Muscle of leg (tissue), 11 donors: ENCODE measurements around the gene OGA. TPM values are rescaled to one million over a fixed set of nuclear protein-coding genes. Genes with fewer than 3 reads are reported as not detected.

Experiments
- DNase-seq: peaks from one replicate; pipeline ENCODE4 v3.0.0; 2013
- H3K27ac ChIP-seq: one replicate; pipeline ENCODE4 v1.5.1; 2013; ENCODE audit warnings: mild to moderate bottlenecking, low read length, control low read depth
- H3K27me3 ChIP-seq: one replicate; pipeline ENCODE4 v1.6.1; 2013; ENCODE audit warnings: low read length; ENCODE audit not compliant: control insufficient read depth, insufficient read depth
- H3K36me3 ChIP-seq: one replicate; pipeline ENCODE4 v1.6.1; 2013; ENCODE audit warnings: low read length; ENCODE audit not compliant: control insufficient read depth, insufficient read depth
- H3K4me1 ChIP-seq: one replicate; pipeline ENCODE4 v1.6.1; 2013; ENCODE audit warnings: low read length; ENCODE audit not compliant: control insufficient read depth, insufficient read depth
- H3K4me3 ChIP-seq: one replicate; pipeline ENCODE4 v1.5.1; 2013; ENCODE audit warnings: low read length, control low read depth
- H3K9me3 ChIP-seq: replicated peaks from 2 replicates; pipeline ENCODE4 v1.6.1; 2013; ENCODE audit warnings: low read depth, low read length; ENCODE audit not compliant: control insufficient read depth
- WGBS: methylation state at CpG from one replicate; pipeline ENCODE4 v1.1.5; 2013; ENCODE audit warnings: missing lambda C conversion rate; ENCODE audit not compliant: insufficient coverage; 5-methylcytosine and 5-hydroxymethylcytosine counted together
- polyA plus RNA-seq, 8 donors: library from polyadenylated mRNA; unstranded; fragments of 120-200 nt; gene quantifications; one replicate each; pipeline versions ENCODE4 v1.2.1 to v1.2.3, GENCODE V29; 2013; ENCODE audit warnings: inconsistent platforms in 1 of 8, low replicate concordance in 1 of 8; ENCODE audit not compliant: insufficient read length in 8 of 8, insufficient read depth in 1 of 8
- total RNA-seq: library from RNA; stranded (reverse); fragments of 120-200 nt; gene quantifications from one replicate; pipeline ENCODE4 v1.2.4, GENCODE V29; 2013

OGA gene
- total and polyA plus RNA-seq, 9 donors = 73.2 to 127 (median 91.6) TPM

- H3K4me1 ChIP-seq = peaks cover 44% of the 10 kb centered on the region
- H3K27me3 ChIP-seq = peaks cover 4% of the 10 kb centered on the region
- WGBS = 58% methylated on average over 5 of the region's 6 CpGs
- no peak overlapping the region for H3K4me3 ChIP-seq
- DNase-seq = no peak
- peak overlapping the region; percentile 65 for H3K27ac ChIP-seq
- no peaks in the 10 kb centered on the region for H3K9me3 ChIP-seq
- no peaks in the 10 kb centered on the region for H3K36me3 ChIP-seq
Observed at GRCh38 chr10:101838416-101838970, 20.2 kb upstream of the OGA start.

- DNase-seq = no peak
- no peak overlapping the region for H3K4me3 ChIP-seq
- peaks cover 45% of the 10 kb centered on the region for H3K4me1 ChIP-seq
- 83% methylated on average over 1 of the region's 2 CpGs for WGBS
- H3K36me3 ChIP-seq = no peaks in the 10 kb centered on the region
- H3K27me3 ChIP-seq = peaks cover 4% of the 10 kb centered on the region
- peak overlapping the region; percentile 7 for H3K27ac ChIP-seq
- H3K9me3 ChIP-seq = no peaks in the 10 kb centered on the region
Observed at GRCh38 chr10:101837748-101838147, 19.5 kb upstream of the OGA start.

- DNase-seq = no peak
- Histone ChIP-seq H3K9me3 (no peaks in the 10 kb centered on the region), H3K4me3 (no peak overlapping the region), H3K36me3 (no peaks in the 10 kb centered on the region), H3K4me1 (peaks cover 48% of the 10 kb centered on the region), H3K27me3 (peaks cover 4% of the 10 kb centered on the region), H3K27ac (no peak overlapping the region)
- 29% methylated on average over 2 of the region's 4 CpGs for WGBS
Observed at GRCh38 chr10:101835362-101835761, 17.1 kb upstream of the OGA start.

- H3K4me1 ChIP-seq = peaks cover 46% of the 10 kb centered on the region
- H3K4me3 ChIP-seq = no peak overlapping the region
- no peaks in the 10 kb centered on the region for H3K9me3 ChIP-seq
- DNase-seq = no peak
- WGBS = 63% methylated on average over 3 of the region's 8 CpGs
- H3K27me3 ChIP-seq = peaks cover 1% of the 10 kb centered on the region
- no peak overlapping the region for H3K27ac ChIP-seq
- H3K36me3 ChIP-seq = no peaks in the 10 kb centered on the region
Observed at GRCh38 chr10:101834341-101834740, 16.1 kb upstream of the OGA start.

DNA sequence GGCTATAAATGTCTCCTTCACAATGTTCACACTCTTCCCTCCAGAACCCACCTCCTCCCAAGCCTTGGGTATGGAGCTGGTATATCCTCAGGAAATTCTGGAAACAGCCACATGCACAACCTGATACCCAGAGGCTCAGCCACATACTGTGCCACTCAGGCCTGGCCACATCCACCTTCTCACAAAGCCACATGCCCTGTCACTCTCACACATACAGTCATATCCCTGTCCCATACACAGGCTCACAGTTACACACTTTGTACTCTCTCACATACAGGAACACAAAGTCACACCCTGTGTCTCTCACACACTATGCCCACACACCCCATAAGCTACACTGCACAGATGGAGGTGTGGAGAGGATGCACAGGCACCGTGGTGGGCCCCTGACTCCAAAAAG lies 15.2 kb upstream of the OGA start:
- H3K27me3 ChIP-seq = no peaks in the 10 kb centered on the region
- 80% methylated on average over 1 of the region's 1 CpG for WGBS
- H3K9me3 ChIP-seq = no peaks in the 10 kb centered on the region
- H3K27ac ChIP-seq = no peak overlapping the region
- no peaks in the 10 kb centered on the region for H3K36me3 ChIP-seq
- DNase-seq = no peak
- peaks cover 49% of the 10 kb centered on the region for H3K4me1 ChIP-seq
- H3K4me3 ChIP-seq = no peak overlapping the region

DNA sequence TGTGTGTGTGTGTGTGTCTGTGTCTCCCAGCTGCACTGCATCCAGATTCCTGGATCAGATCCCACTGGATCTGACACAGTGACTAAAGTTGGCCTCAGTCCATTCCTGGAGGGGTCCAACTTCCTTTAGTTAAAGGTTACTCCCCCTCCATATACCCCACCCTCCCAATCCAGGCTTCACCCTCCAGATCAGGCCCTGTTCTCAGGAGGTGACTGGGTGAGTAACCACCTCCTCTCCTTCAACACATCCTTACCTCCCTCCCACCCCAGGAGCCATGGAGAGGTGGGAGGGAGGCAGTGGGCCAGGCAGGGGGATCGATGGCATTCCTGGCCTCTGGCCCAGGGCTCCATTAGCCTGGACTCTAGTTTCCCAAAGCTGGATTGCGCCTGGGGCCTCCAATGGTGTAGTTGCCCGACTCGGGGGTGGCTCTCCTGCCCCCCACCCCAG lies 14.1 kb upstream of the OGA start:
- H3K27ac ChIP-seq = no peak overlapping the region
- WGBS = 49% methylated on average over 3 of the region's 4 CpGs
- peaks cover 10% of the 10 kb centered on the region for H3K36me3 ChIP-seq
- H3K4me3 ChIP-seq = no peak overlapping the region
- no peaks in the 10 kb centered on the region for H3K27me3 ChIP-seq
- H3K9me3 ChIP-seq = no peaks in the 10 kb centered on the region
- no peak for DNase-seq
- peaks cover 40% of the 10 kb centered on the region for H3K4me1 ChIP-seq

GRCh38 chr10:101831169-101831811 lies 13.0 kb upstream of the OGA start:
- no peaks in the 10 kb centered on the region for H3K27me3 ChIP-seq
- no peak for DNase-seq
- peaks cover 15% of the 10 kb centered on the region for H3K36me3 ChIP-seq
- no peaks in the 10 kb centered on the region for H3K9me3 ChIP-seq
- H3K4me1 ChIP-seq = peaks cover 40% of the 10 kb centered on the region
- H3K4me3 ChIP-seq = peak overlapping the region; percentile 54
- peak overlapping the region; percentile 80 for H3K27ac ChIP-seq
- 66% methylated on average over 3 of the region's 9 CpGs for WGBS

- H3K36me3 ChIP-seq = peaks cover 16% of the 10 kb centered on the region
- H3K27ac ChIP-seq = peak overlapping the region; percentile 80
- WGBS = 2% methylated on average over 37 of the region's 56 CpGs
- H3K27me3 ChIP-seq = no peaks in the 10 kb centered on the region
- peak overlapping the region; percentile 54 for H3K4me3 ChIP-seq
- peaks cover 36% of the 10 kb centered on the region for H3K4me1 ChIP-seq
- peak; percentile 95 for DNase-seq
- no peaks in the 10 kb centered on the region for H3K9me3 ChIP-seq
Observed at GRCh38 chr10:101830322-101831168, 12.3 kb upstream of the OGA start.

- H3K4me1 ChIP-seq = peaks cover 32% of the 10 kb centered on the region
- 4% methylated on average over 11 of the region's 31 CpGs for WGBS
- no peaks in the 10 kb centered on the region for H3K9me3 ChIP-seq
- peaks cover 16% of the 10 kb centered on the region for H3K36me3 ChIP-seq
- H3K27me3 ChIP-seq = no peaks in the 10 kb centered on the region
- H3K27ac ChIP-seq = peak overlapping the region; percentile 80
- H3K4me3 ChIP-seq = peak overlapping the region; percentile 54
- peak; percentile 69 for DNase-seq
Observed at GRCh38 chr10:101829561-101830315, 11.5 kb upstream of the OGA start.
